ENCODE data around the gene BBS10. TPM values are rescaled to one million over a fixed set of nuclear protein-coding genes. Genes with fewer than 3 reads are reported as not detected.

BBS10 gene
- total and polyA plus RNA-seq, 2 of the 8 experiments (the other 6 are each of a cell fraction or from before 2014, with no cell fraction given), result 4.4 to 9.2 TPM

DNA sequence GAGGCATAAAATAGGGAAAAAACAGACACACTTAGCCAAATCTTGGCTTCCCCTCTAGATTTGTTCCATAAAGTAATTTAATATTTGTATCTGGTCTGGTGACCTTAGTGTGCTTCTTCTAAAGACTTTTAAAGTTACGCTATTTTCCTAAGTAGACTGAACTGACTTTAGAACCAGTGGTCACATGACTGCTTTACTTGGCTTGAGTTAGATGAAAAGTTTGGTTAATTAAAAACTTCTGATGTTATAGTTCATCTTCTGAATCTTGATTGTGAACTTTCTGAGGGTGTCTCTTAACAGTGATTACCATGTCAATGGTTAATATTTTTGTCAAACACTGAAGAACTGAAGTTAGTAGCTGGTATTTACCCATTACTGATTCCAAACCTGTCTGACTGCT is 2.6 kb downstream of the BBS10 start (continued):
- TF ChIP-seq, protein P1, sequence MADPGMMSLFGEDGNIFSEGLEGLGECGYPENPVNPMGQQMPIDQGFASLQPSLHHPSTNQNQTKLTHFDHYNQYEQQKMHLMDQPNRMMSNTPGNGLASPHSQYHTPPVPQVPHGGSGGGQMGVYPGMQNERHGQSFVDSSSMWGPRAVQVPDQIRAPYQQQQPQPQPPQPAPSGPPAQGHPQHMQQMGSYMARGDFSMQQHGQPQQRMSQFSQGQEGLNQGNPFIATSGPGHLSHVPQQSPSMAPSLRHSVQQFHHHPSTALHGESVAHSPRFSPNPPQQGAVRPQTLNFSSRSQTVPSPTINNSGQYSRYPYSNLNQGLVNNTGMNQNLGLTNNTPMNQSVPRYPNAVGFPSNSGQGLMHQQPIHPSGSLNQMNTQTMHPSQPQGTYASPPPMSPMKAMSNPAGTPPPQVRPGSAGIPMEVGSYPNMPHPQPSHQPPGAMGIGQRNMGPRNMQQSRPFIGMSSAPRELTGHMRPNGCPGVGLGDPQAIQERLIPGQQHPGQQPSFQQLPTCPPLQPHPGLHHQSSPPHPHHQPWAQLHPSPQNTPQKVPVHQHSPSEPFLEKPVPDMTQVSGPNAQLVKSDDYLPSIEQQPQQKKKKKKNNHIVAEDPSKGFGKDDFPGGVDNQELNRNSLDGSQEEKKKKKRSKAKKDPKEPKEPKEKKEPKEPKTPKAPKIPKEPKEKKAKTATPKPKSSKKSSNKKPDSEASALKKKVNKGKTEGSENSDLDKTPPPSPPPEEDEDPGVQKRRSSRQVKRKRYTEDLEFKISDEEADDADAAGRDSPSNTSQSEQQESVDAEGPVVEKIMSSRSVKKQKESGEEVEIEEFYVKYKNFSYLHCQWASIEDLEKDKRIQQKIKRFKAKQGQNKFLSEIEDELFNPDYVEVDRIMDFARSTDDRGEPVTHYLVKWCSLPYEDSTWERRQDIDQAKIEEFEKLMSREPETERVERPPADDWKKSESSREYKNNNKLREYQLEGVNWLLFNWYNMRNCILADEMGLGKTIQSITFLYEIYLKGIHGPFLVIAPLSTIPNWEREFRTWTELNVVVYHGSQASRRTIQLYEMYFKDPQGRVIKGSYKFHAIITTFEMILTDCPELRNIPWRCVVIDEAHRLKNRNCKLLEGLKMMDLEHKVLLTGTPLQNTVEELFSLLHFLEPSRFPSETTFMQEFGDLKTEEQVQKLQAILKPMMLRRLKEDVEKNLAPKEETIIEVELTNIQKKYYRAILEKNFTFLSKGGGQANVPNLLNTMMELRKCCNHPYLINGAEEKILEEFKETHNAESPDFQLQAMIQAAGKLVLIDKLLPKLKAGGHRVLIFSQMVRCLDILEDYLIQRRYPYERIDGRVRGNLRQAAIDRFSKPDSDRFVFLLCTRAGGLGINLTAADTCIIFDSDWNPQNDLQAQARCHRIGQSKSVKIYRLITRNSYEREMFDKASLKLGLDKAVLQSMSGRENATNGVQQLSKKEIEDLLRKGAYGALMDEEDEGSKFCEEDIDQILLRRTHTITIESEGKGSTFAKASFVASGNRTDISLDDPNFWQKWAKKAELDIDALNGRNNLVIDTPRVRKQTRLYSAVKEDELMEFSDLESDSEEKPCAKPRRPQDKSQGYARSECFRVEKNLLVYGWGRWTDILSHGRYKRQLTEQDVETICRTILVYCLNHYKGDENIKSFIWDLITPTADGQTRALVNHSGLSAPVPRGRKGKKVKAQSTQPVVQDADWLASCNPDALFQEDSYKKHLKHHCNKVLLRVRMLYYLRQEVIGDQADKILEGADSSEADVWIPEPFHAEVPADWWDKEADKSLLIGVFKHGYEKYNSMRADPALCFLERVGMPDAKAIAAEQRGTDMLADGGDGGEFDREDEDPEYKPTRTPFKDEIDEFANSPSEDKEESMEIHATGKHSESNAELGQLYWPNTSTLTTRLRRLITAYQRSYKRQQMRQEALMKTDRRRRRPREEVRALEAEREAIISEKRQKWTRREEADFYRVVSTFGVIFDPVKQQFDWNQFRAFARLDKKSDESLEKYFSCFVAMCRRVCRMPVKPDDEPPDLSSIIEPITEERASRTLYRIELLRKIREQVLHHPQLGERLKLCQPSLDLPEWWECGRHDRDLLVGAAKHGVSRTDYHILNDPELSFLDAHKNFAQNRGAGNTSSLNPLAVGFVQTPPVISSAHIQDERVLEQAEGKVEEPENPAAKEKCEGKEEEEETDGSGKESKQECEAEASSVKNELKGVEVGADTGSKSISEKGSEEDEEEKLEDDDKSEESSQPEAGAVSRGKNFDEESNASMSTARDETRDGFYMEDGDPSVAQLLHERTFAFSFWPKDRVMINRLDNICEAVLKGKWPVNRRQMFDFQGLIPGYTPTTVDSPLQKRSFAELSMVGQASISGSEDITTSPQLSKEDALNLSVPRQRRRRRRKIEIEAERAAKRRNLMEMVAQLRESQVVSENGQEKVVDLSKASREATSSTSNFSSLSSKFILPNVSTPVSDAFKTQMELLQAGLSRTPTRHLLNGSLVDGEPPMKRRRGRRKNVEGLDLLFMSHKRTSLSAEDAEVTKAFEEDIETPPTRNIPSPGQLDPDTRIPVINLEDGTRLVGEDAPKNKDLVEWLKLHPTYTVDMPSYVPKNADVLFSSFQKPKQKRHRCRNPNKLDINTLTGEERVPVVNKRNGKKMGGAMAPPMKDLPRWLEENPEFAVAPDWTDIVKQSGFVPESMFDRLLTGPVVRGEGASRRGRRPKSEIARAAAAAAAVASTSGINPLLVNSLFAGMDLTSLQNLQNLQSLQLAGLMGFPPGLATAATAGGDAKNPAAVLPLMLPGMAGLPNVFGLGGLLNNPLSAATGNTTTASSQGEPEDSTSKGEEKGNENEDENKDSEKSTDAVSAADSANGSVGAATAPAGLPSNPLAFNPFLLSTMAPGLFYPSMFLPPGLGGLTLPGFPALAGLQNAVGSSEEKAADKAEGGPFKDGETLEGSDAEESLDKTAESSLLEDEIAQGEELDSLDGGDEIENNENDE (IDR thresholded peaks at IDR 0.05; ENCODE audit: insufficient replicate concordance, low read length), result no peak
- TF ChIP-seq ZNF274 (IDR thresholded peaks at IDR 0.05; ENCODE audit: borderline replicate concordance, extremely low read depth, low read length) (no peak), CTBP2 (IDR thresholded peaks at IDR 0.05; ENCODE audit: borderline replicate concordance, insufficient read depth, insufficient read length, low read length) (no peak), POU5F1 (IDR thresholded peaks at IDR 0.05; ENCODE audit: low read depth, low read length) (no peak), CEBPB (IDR thresholded peaks at IDR 0.05; ENCODE audit: low read depth, low read length) (no peak), SIX5 (IDR thresholded peaks at IDR 0.05; ENCODE audit: low read depth, low read length) (no peak), CHD1 (IDR thresholded peaks at IDR 0.05; ENCODE audit: low read depth, low read length) (no peak), RXRA (IDR thresholded peaks at IDR 0.05; ENCODE audit: insufficient read depth, low read depth, low read length) (no peak), EGR1 (IDR thresholded peaks at IDR 0.05; ENCODE audit: borderline replicate concordance, low read depth, low read length) (no peak), SIN3A (conservative IDR thresholded peaks at IDR 0.05 in 1 of 2, IDR thresholded peaks at IDR 0.05 in 1 of 2; ENCODE audit: low read depth in 1 of 2, low read length in 2 of 2) (no peak), CBX5 (IDR thresholded peaks at IDR 0.05; ENCODE audit: low read depth, low read length) (no peak), NRF1 (IDR thresholded peaks at IDR 0.05; ENCODE audit: low read depth, low read length) (no peak), TBP (IDR thresholded peaks at IDR 0.05; ENCODE audit: low read depth, low read length) (no peak)

All from H1 (cell line).